Measurements from ENCODE around the gene THOC7. TPM values are rescaled to one million over a fixed set of nuclear protein-coding genes. Genes with fewer than 3 reads are reported as not detected.

THOC7 gene
- 86.2 and 140 TPM in 2 replicates for total RNA-seq (2014; rRNA removed; shearing (Covaris generic))

- Histone ChIP-seq H3K9me3 (replicated peaks) (0 out of 2 replicates have a peak, but pooled peaks cover 3% of the 10 kb centered on the region), H3K4me3 (peak within 1 kb of the TSS; percentile 98), H3K27ac (peak within 1 kb of the TSS; percentile 95), H3K36me3 (peaks cover 14% of the 10 kb centered on the region), H3K27me3 (replicated peaks) (no peaks in the 10 kb centered on the region), H3K4me1 (replicated peaks) (peaks cover 14% of the 10 kb centered on the region; the same call in 1 of the 2 replicates)
- peak; percentile 56 to 63 for DNase-seq (ENCODE audit: low read depth in 1 of 2, low spot score in 2 of 2)
These were observed at the start of gene THOC7, which contains the start of gene ATXN7 for GRCh38 chr3:63863150-63864007. Gene THOC7, minus strand, starts transcription at chr3:63863805. Its CDS starts 15 bp downstream, at chr3:63863790. Gene ATXN7, plus strand, starts transcription at chr3:63863867. Its CDS starts 48,732 bp downstream, at chr3:63912599.

GRCh38 chr3:63912768-63913588 is 49.4 kb upstream of the THOC7 start:
- peak overlapping the region; percentile 98 for H3K27ac ChIP-seq
- no peaks in the 10 kb centered on the region for H3K27me3 ChIP-seq (replicated peaks)
- H3K36me3 ChIP-seq, result peaks cover 61% of the 10 kb centered on the region
- peak overlapping the region; percentile 100 for H3K4me3 ChIP-seq
- H3K9me3 ChIP-seq (replicated peaks), result no peaks in the 10 kb centered on the region
- DNase-seq (ENCODE audit: low read depth in 1 of 2, low spot score in 2 of 2), result peak; percentile 43 to 58
- peaks cover 43% of the 10 kb centered on the region for H3K4me1 ChIP-seq (replicated peaks)

- Histone ChIP-seq H3K27me3 (replicated peaks) (no peaks in the 10 kb centered on the region), H3K36me3 (peaks cover 53% of the 10 kb centered on the region), H3K9me3 (replicated peaks) (no peaks in the 10 kb centered on the region), H3K4me1 (replicated peaks) (peaks cover 39% of the 10 kb centered on the region), H3K4me3 (peak within 1 kb of the TSS; percentile 100), H3K27ac (peak within 1 kb of the TSS; percentile 98)
- peak; percentile 88 for DNase-seq (ENCODE audit: low read depth in 1 of 2, low spot score in 2 of 2)
These were observed 48.5 kb upstream of the THOC7 start, which contains the start of gene SCAANT1 for GRCh38 chr3:63911873-63912767. Gene SCAANT1, minus strand, starts transcription at chr3:63912383.

- Histone ChIP-seq H3K27me3 (replicated peaks) (no peaks in the 10 kb centered on the region), H3K4me3 (peak overlapping the region; percentile 100), H3K4me1 (replicated peaks) (peaks cover 39% of the 10 kb centered on the region), H3K27ac (peak overlapping the region; percentile 98), H3K9me3 (replicated peaks) (no peaks in the 10 kb centered on the region), H3K36me3 (peaks cover 46% of the 10 kb centered on the region)
- DNase-seq (ENCODE audit: low read depth in 1 of 2, low spot score in 2 of 2), result no peak
These were observed 47.9 kb upstream of the THOC7 start for GRCh38 chr3:63911509-63911872.

GRCh38 chr3:63910891-63911290 is 47.3 kb upstream of the THOC7 start:
- peaks cover 40% of the 10 kb centered on the region for H3K36me3 ChIP-seq
- no peaks in the 10 kb centered on the region for H3K9me3 ChIP-seq (replicated peaks)
- H3K4me3 ChIP-seq, result peak overlapping the region; percentile 100
- H3K27ac ChIP-seq, result peak overlapping the region; percentile 98
- DNase-seq (ENCODE audit: low read depth in 1 of 2, low spot score in 2 of 2), result peak in 1 of 2 experiments; percentile 25
- H3K4me1 ChIP-seq (replicated peaks), result peaks cover 39% of the 10 kb centered on the region
- H3K27me3 ChIP-seq (replicated peaks), result no peaks in the 10 kb centered on the region

- Histone ChIP-seq H3K4me3 (no peak overlapping the region), H3K9me3 (replicated peaks) (no peaks in the 10 kb centered on the region), H3K27ac (peak overlapping the region; percentile 98), H3K36me3 (peaks cover 34% of the 10 kb centered on the region), H3K27me3 (replicated peaks) (no peaks in the 10 kb centered on the region), H3K4me1 (replicated peaks) (peaks cover 39% of the 10 kb centered on the region)
- no peak for DNase-seq (ENCODE audit: low read depth in 1 of 2, low spot score in 2 of 2)
These were observed 46.4 kb upstream of the THOC7 start for GRCh38 chr3:63910001-63910400.

GRCh38 chr3:63909431-63909830 is 45.8 kb upstream of the THOC7 start:
- H3K4me3 ChIP-seq, result no peak overlapping the region
- peaks cover 39% of the 10 kb centered on the region for H3K4me1 ChIP-seq (replicated peaks)
- H3K27me3 ChIP-seq (replicated peaks), result no peaks in the 10 kb centered on the region
- no peak for DNase-seq (ENCODE audit: low read depth in 1 of 2, low spot score in 2 of 2)
- H3K36me3 ChIP-seq, result peaks cover 30% of the 10 kb centered on the region
- H3K9me3 ChIP-seq (replicated peaks), result no peaks in the 10 kb centered on the region
- H3K27ac ChIP-seq, result no peak overlapping the region

- Histone ChIP-seq H3K27me3 (replicated peaks) (no peaks in the 10 kb centered on the region), H3K4me3 (no peak overlapping the region), H3K9me3 (replicated peaks) (no peaks in the 10 kb centered on the region), H3K36me3 (peaks cover 24% of the 10 kb centered on the region), H3K27ac (no peak overlapping the region), H3K4me1 (replicated peaks) (peaks cover 35% of the 10 kb centered on the region)
- DNase-seq (ENCODE audit: low read depth in 1 of 2, low spot score in 2 of 2), result no peak
These were observed 45.2 kb upstream of the THOC7 start for GRCh38 chr3:63908776-63909175.

GRCh38 chr3:63908081-63908736 is 44.6 kb upstream of the THOC7 start:
- Histone ChIP-seq H3K4me1 (replicated peaks) (peaks cover 36% of the 10 kb centered on the region), H3K27ac (no peak overlapping the region), H3K9me3 (replicated peaks) (no peaks in the 10 kb centered on the region), H3K4me3 (no peak overlapping the region), H3K27me3 (replicated peaks) (no peaks in the 10 kb centered on the region), H3K36me3 (peaks cover 18% of the 10 kb centered on the region)
- no peak for DNase-seq (ENCODE audit: low read depth in 1 of 2, low spot score in 2 of 2)

GRCh38 chr3:63905731-63906620 is 42.4 kb upstream of the THOC7 start:
- no peak overlapping the region for H3K27ac ChIP-seq
- peaks cover 19% of the 10 kb centered on the region for H3K36me3 ChIP-seq
- H3K4me3 ChIP-seq, result no peak overlapping the region
- no peaks in the 10 kb centered on the region for H3K9me3 ChIP-seq (replicated peaks)
- DNase-seq (ENCODE audit: low read depth in 1 of 2, low spot score in 2 of 2), result no peak
- no peaks in the 10 kb centered on the region for H3K27me3 ChIP-seq (replicated peaks)
- peaks cover 32% of the 10 kb centered on the region for H3K4me1 ChIP-seq (replicated peaks)

GRCh38 chr3:63900459-63900858 is 36.9 kb upstream of the THOC7 start:
- Histone ChIP-seq H3K27ac (no peak overlapping the region), H3K36me3 (peaks cover 27% of the 10 kb centered on the region), H3K4me3 (no peak overlapping the region), H3K9me3 (replicated peaks) (no peaks in the 10 kb centered on the region), H3K27me3 (replicated peaks) (no peaks in the 10 kb centered on the region), H3K4me1 (replicated peaks) (peaks cover 13% of the 10 kb centered on the region)
- DNase-seq (ENCODE audit: low read depth in 1 of 2, low spot score in 2 of 2), result no peak

- Histone ChIP-seq H3K27ac (no peak overlapping the region), H3K36me3 (peaks cover 27% of the 10 kb centered on the region), H3K4me1 (replicated peaks) (peaks cover 13% of the 10 kb centered on the region), H3K9me3 (replicated peaks) (no peaks in the 10 kb centered on the region), H3K4me3 (no peak overlapping the region), H3K27me3 (replicated peaks) (no peaks in the 10 kb centered on the region)
- DNase-seq (ENCODE audit: low read depth in 1 of 2, low spot score in 2 of 2), result no peak
These were observed 36.4 kb upstream of the THOC7 start for GRCh38 chr3:63900010-63900409.
